BLaER1 treated with 17β-estradiol and CSF1 and Interleukin-3, amounts not matched to agents 10 nM and 100 nM (cell line): ENCODE measurements around the gene PGRMC2.

Experiments used
- H3K27ac ChIP-seq, 11 experiments: shearing (Covaris generic); formaldehyde crosslinking; 2 replicates each; pipeline ENCODE4 v1.8.1; 2022
- H3K27me3 ChIP-seq, 11 experiments: shearing (Covaris generic); formaldehyde crosslinking; 2 replicates each; pipeline ENCODE4 v1.8.1; 2022
- H3K36me3 ChIP-seq, 11 experiments: shearing (Covaris generic); formaldehyde crosslinking; 2 replicates each; pipeline ENCODE4 v1.8.1; 2022
- H3K4me1 ChIP-seq, 10 experiments: shearing (Covaris generic); formaldehyde crosslinking; 2 replicates each; pipeline ENCODE4 v1.8.1; 2022
- H3K4me2 ChIP-seq, 11 experiments: shearing (Covaris generic); formaldehyde crosslinking; 2 replicates each; pipeline ENCODE4 v1.8.1; 2022
- H3K4me3 ChIP-seq, 10 experiments: shearing (Covaris generic); formaldehyde crosslinking; 2 replicates each; pipeline ENCODE4 v1.8.1; 2022
- H3K9ac ChIP-seq, 11 experiments: shearing (Covaris generic); formaldehyde crosslinking; 2 replicates each; pipeline ENCODE4 v1.8.1; 2022
- H3K9me3 ChIP-seq, 11 experiments: shearing (Covaris generic); formaldehyde crosslinking; replicated peaks in 1 of 11; 2 replicates each; pipeline ENCODE4 v1.8.1; 2022
- H4K20me1 ChIP-seq, 11 experiments: shearing (Covaris generic); formaldehyde crosslinking; 2 replicates each; pipeline ENCODE4 v1.8.1; 2022
- Cebpa-rat ChIP-seq, 11 experiments: shearing (Covaris generic); IDR thresholded peaks; 2 replicates each; pipeline ENCODE4 v1.8.1; 2022

Gene PGRMC2

GRCh38 chr4:128225148-128225547 lies 62.5 kb downstream of the PGRMC2 start:
- peaks cover 0 to 13% (median 0%) of the 10 kb centered on the region in 11 experiments; a peak in 1 of 22 replicates for H3K36me3 ChIP-seq
- H3K9ac ChIP-seq, result no peak overlapping the region
- no peak for TF ChIP-seq Cebpa-rat (IDR thresholded peaks at IDR 0.05)
- peaks cover 0 to 7% (median 0%) of the 10 kb centered on the region in 11 experiments; a peak in 5 of 22 replicates for H3K9me3 ChIP-seq
- no peak overlapping the region for H3K27ac ChIP-seq
- H3K4me1 ChIP-seq, result no peaks in the 10 kb centered on the region
- no peak overlapping the region for H3K4me3 ChIP-seq
- no peaks in the 10 kb centered on the region for H3K27me3 ChIP-seq
- H3K4me2 ChIP-seq, result no peak overlapping the region
- no peaks in the 10 kb centered on the region for H4K20me1 ChIP-seq

GRCh38 chr4:128221586-128221985 lies 66.0 kb downstream of the PGRMC2 start:
- Histone ChIP-seq H3K9me3 (no peaks in the 10 kb centered on the region), H3K4me2 (no peak overlapping the region), H3K27me3 (no peaks in the 10 kb centered on the region), H4K20me1 (no peaks in the 10 kb centered on the region), H3K4me1 (no peaks in the 10 kb centered on the region), H3K27ac (no peak overlapping the region), H3K9ac (no peak overlapping the region), H3K4me3 (no peak overlapping the region), H3K36me3 (peaks cover 0 to 13% (median 0%) of the 10 kb centered on the region in 11 experiments; a peak in 1 of 22 replicates)
- no peak for TF ChIP-seq Cebpa-rat (IDR thresholded peaks at IDR 0.05)

DNA sequence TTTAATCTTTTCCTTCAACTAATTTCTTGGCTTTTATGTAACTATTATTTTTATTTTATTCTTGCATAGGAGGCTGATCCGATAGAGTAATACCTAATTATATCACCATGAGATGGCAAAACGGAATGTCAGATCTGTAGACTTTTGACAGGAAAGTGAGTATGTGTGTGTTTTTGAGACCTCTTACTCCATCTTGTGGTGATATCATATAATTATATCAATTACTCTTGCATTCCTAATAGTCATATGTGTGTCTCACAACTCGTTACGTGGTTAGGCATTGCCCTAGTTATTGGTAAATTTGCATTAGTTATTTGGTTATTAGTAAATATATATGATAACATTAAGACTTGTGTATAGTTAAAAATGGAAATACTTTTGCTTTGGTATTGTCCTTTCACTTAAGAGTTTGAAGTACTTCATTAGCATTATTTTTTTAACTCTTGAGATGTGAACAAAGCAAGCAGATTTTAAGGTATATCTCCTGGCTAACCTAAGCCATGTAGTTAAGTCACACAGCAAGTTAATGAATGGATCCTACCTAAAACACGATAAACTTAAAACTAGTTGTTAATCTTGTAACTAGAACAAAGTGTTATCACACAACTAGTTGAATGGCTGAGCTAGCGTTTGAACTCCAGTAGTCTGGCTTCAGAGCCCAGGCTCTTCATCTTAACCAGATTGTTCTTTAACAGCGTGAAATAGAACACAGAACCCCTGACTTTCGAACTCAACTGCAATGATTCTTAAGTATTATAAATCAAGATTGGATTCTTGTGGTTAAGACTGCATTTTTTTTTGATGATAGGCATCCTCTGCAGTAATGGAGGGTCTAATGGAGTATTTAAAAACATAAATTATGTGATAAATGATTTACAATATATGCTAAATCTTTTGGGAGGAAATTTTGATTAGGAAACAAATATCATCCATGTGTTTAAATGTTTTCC lies 67.1 kb downstream of the PGRMC2 start:
- TF ChIP-seq Cebpa-rat (IDR thresholded peaks at IDR 0.05), result no peak
- Histone ChIP-seq H3K9me3 (no peaks in the 10 kb centered on the region), H3K4me2 (no peak overlapping the region), H3K4me3 (no peak overlapping the region), H3K27ac (no peak overlapping the region), H3K27me3 (no peaks in the 10 kb centered on the region), H3K36me3 (peaks cover 0 to 13% (median 0%) of the 10 kb centered on the region in 11 experiments; a peak in 1 of 22 replicates), H4K20me1 (no peaks in the 10 kb centered on the region), H3K9ac (no peak overlapping the region), H3K4me1 (no peaks in the 10 kb centered on the region)
